HG03378 (cell line): ENCODE measurements around the gene SEZ6.
"Not testable (repeated sequence)": the region's sequence is repeated elsewhere in the genome, so short reads cannot be mapped to it uniquely, and the experiment has no call there.

ENCODE experiments used
- ATAC-seq: cut with Tn5 transposase; IDR thresholded peaks from one replicate; pipeline ENCODE4 v1.9.1; 2021; ENCODE audit warnings: mild to moderate bottlenecking, moderate library complexity; ENCODE audit not compliant: unreplicated experiment

The SEZ6 gene

DNA sequence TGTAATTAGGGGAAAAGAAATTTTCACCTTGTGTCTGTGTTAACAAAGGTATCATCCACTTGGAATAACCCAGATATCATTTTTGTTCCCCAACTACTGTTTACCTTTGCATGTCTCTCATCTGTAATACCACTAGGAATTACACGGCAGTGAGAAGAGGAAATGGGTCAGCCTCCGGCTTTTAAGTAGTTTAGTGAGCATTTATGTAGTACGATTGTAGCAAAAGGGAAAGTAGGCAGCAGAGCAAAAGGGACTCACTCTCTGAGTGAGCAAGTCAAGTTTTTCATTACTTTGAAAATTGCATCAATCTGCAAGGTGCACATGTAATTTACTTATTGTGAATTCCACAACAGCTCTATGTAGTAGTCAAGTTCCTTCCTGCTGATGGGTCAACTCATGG, 65.7 kb downstream of the SEZ6 start:
- ATAC-seq, result no peak

DNA sequence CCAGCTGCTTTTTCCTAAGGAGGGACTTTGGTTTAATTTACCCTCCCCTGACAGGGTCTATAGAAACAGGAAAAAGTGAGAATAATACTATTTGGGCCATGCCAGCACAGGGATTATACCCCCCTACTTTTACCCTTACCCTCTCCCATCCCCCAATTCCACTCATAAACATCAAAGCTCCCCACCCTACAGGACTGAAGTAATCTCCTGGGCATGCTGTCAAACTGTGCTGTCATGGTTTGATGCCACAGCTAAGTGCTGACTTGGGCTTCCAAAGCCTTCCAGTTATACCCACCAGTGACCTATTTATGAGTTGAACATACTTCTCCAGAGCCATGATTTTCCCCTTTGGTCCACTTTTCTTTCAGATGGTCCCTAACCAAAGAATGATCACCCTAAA, 67.3 kb downstream of the SEZ6 start:
- ATAC-seq, result no peak

DNA sequence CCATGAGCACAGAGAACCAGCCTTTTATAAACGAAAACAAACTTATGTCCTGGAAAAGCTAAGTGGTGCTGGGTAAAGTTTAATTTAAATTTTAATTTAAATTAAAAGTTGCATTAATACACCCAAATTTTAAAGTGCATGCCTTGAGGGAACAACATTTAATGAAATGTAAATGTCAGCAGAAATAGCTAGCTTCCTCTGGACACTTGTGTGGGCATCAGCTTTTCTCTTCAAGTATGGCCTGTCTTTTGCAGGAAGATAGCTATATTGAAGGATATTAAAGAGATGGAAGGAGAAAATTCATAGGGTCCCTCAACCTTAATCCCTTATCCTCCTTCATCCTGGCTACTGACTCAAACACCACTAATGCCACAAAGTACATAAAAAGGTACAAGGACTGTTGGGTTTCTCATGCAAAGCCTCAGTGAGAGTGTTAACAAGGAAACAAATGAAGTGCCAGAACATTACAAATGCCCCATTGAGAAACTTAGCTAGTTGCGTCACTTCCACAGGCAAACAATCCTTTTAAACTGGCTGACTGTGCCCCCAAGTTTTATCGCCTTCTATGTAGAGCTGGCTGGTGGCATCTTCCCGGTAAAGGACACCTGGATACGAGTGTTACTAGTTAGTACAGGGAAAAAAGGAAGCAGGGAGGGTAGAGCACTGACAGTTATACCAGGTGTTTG, 68.6 kb downstream of the SEZ6 start:
- no peak for ATAC-seq

DNA sequence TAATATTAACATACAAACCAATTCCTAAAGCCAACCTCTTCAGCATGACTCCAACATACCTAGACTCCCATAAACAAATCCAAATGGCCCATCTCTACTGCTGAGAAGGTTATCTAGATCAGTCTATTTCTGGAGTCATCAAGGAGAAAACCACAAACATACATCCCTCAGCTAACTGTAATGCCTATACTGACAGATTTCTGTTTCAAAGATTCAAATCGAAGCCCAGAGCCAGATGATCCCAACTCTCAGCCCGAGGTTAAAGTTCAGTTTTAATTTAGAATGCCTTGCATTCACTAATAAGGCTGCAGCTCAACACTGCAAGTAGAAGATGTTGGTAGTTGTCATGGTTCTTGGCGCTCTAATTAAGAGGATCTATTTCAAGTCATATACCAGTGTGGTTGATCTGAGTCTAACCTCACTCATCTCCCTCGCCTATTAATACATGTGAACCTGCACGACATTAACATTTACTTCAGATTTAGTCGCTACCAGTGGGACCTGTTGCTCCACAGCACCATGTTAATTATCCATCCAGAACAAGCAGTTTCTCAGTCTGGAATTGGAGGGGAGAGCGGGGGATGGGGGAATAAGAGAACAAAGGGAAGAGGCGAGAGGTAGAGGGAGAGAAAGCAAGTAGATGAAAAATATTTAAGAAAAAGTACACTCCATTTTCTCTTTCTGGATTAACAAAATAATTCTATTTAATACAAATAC, 69.9 kb downstream of the SEZ6 start:
- no peak for ATAC-seq

GRCh38 chr17:28934508-28934907, 71.3 kb downstream of the SEZ6 start:
- not testable (repeated sequence) for ATAC-seq

GRCh38 chr17:28929787-28930186, 76.0 kb downstream of the SEZ6 start:
- no peak for ATAC-seq

GRCh38 chr17:28928061-28928460, 77.8 kb downstream of the SEZ6 start:
- ATAC-seq, result no peak

DNA sequence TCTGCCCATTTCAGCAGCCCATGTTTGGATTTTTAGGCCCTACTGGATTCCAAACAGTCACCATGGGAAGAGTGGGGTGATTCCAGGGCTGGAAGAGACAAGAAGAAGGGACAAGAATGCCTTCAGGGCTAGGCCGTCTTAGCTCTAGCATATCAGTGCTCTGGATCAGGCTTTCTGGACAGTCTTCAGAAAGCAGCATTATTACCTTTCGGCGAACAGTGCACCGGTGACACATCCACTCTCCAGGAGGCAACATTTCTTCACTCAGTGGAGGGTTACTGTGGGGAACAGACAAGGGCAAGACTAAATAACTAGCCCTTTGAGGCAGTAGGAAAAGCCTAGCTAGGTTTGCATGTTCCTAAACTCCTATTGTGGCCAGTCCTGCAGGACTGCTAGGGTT, 79.0 kb downstream of the SEZ6 start:
- ATAC-seq, result no peak

DNA sequence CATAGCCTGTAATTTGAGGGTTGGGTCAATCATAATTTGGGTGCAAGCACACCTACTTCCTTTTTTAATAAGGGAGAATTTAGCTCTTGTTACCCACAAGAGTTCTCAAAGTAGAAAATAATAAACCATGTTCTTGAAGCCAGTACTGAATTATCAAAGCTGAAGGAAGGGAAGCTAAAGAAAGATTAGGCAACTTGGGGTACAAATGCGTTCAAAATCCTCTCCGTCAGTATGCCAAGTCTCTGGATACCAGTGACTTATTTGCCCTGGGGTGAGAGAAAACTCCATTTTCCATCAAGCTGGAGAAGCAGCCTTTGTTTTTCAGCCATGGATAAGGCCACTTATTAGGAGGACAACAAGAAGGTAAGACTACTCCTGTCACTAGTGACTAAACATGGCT, 79.5 kb downstream of the SEZ6 start:
- no peak for ATAC-seq

DNA sequence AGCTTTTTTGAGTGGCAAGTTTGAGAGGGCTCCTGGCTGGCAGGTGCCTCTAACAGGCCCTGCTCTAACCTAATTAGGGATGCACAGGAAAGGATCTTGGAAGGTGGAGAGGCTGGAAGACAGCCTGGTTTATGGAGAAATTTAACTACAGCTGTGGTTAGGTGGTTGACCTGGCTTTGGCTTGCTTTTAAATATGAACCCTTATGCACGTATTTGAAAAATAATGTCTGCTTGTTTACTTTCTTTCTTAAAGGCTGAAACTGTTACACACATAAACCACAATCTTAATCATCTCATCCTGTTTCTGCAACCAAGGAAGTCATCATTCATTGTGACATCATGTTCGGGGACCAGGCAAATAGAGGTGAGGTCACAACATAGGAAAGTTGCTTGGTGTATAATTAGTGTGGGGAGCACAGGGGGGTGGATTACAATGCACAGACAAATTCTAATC, 79.9 kb downstream of the SEZ6 start:
- no peak for ATAC-seq

DNA sequence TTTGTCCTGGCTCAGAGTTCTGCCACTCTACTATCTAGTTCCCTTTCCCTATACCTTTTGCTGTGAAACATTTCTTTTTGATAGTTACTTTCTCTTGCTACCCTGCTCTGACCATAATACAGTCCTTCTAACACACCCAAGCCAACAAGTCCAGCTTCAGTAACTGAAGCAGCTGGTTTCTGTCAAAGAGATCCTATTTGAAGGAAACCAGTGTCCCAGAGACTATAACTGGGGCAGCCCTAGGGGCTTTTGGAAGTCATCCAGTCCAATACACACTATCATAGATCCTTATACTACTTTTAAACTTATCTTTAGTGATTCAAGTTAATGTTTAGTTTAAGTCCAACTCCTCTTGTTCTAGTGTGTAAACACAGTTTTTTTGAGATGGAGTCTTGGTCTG, 85.6 kb downstream of the SEZ6 start:
- ATAC-seq, result no peak

DNA sequence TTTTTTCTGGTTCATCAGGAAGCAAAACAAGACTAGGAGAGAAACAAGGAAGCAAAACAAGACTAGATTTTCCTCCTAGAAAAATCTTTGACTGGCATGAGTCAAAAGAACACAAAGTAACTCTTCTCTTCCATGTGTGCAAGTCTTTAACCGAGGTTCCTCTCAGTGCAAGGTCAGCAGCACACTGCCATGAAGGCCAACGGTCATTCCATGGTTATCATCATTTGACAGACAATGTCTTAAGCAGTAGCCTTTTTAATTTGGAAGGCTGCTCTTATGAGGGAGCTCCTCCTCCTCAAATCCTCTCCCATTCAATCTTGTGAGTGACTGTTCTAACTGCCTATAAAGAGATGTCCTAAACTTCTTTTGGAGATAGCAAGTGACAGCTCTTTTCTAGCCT, 87.5 kb downstream of the SEZ6 start:
- ATAC-seq, result no peak

DNA sequence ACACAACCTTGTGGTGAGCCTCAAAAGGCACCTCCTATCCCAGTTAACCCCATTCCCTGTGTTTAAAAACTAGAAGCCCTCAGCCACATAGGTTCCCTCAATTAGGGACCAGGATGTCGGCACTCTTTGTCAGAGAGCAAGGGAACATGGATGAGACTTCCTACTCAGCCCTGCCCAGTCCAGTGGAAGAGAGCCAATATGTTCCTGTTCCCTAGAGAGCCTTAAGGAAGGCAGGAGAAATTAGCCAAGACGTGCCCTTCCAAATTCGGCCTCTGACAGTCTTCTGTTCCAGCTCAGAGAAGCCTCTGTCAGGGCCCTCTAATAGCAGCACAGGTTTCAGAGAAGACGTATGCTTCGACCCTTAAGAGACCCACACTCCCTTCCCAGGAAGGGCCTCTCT, 88.4 kb downstream of the SEZ6 start:
- ATAC-seq, result no peak

GRCh38 chr17:28917029-28917428, 88.8 kb downstream of the SEZ6 start:
- no peak for ATAC-seq

DNA sequence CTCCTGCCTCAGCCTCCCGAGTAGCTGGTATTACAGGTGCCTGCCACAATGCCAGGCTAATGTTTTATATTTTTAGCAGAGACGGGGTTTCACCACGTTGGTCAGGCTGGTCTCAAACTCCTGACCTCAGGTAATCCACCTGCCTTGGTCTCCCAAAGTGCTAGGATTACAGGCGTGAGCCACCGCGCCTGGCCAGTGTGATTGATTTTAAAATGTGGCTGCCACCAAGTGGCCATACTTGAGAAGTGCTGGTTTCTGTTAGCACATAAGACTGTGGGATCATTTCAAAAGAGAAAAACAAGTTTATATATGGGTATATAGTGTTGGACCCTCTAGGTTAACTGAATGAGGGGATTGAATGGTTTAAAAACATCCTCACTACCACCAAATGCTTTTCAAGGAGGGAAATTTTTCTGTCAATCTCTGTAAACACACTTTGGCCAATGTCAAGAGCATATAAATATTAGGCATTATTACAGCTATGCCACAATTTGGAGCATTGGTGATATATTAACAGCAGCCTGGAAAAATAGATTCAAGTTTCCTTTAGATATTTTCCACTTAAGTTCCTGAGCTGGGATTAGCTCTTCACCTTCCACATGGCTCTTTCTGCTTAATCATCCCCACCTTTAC, 89.4 kb downstream of the SEZ6 start:
- ATAC-seq, result no peak

GRCh38 chr17:28912938-28913333, 92.9 kb downstream of the SEZ6 start:
- ATAC-seq, result no peak

GRCh38 chr17:28912281-28912937, 93.4 kb downstream of the SEZ6 start:
- no peak for ATAC-seq

DNA sequence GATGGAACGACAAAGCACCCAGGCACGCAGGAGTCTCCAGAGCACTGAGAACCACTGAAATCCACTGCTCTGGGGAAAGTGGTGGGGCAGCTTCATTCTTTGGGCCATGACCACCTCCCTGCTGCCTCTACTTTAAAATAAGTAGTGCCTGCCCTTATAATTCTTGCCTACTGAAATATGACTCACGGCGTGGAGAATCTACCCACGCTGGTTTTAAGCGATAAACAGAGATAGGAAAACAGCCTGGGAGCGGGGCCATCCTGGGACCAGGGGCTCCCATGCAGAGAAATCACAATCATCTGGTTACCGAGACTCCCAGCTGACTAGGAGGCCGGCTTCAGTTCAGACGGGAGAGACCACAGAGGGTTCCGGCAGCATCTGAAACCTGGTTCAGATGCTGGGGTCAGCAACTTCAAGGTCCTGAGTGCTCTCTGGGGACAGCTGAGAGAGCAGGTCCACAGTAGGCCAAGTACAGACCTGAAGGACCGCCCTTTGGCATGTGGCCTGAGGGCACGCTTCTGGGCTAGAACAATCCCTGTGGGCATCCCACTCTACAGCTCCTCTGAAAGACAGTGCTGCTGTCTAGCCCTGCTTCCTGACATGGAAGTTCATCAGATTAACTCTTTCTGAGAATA, 94.3 kb downstream of the SEZ6 start:
- no peak for ATAC-seq

GRCh38 chr17:28910534-28910933, 95.3 kb downstream of the SEZ6 start:
- no peak for ATAC-seq

- no peak for ATAC-seq
Measured at GRCh38 chr17:28908640-28909167, 97.1 kb downstream of the SEZ6 start.
